H9 (cell line): ENCODE measurements around the gene MEGF10. TPM values are rescaled to one million over a fixed set of nuclear protein-coding genes. Genes with fewer than 3 reads are reported as not detected.

Experiments
- DNase-seq: peaks from one replicate; pipeline ENCODE4 v3.0.0-alpha.2; 2017
- H2AFZ ChIP-seq: one replicate; pipeline ENCODE4 v1.6.1; 2013; ENCODE audit warnings: mild to moderate bottlenecking, low read length, control low read depth, moderate library complexity
- H2AK5ac ChIP-seq: 2 replicates; pipeline ENCODE4 v1.6.1; 2013; ENCODE audit warnings: low read length, control low read depth, mixed read lengths; ENCODE audit not compliant: insufficient read length
- H2BK120ac ChIP-seq: one replicate; pipeline ENCODE4 v1.6.1; 2013; ENCODE audit warnings: low read depth, mild to moderate bottlenecking, low read length, control low read depth, inconsistent platforms; ENCODE audit not compliant: poor library complexity, severe bottlenecking
- H2BK12ac ChIP-seq: 2 replicates; pipeline ENCODE4 v1.6.1; 2013; ENCODE audit warnings: low read length, control low read depth, mixed read lengths, low read depth; ENCODE audit not compliant: insufficient read length
- H2BK15ac ChIP-seq: 2 replicates; pipeline ENCODE4 v1.6.1; 2013; ENCODE audit warnings: low read depth, low read length, control low read depth
- H2BK20ac ChIP-seq: one replicate; pipeline ENCODE4 v1.6.1; 2013; ENCODE audit warnings: low read depth, mild to moderate bottlenecking, low read length, control low read depth, inconsistent platforms; ENCODE audit not compliant: poor library complexity, severe bottlenecking
- H2BK5ac ChIP-seq: 2 replicates; pipeline ENCODE4 v1.6.1; 2013; ENCODE audit warnings: low read length, control low read depth, mixed read lengths; ENCODE audit not compliant: insufficient read length
- H3K14ac ChIP-seq: 2 replicates; pipeline ENCODE4 v1.6.1; 2013; ENCODE audit warnings: low read length, control low read depth; ENCODE audit not compliant: insufficient read depth
- H3K18ac ChIP-seq: 2 replicates; pipeline ENCODE4 v1.6.1; 2013; ENCODE audit warnings: low read depth, mild to moderate bottlenecking, mixed read lengths, low read length, control low read depth; ENCODE audit not compliant: insufficient read length
- H3K23ac ChIP-seq: 2 replicates; pipeline ENCODE4 v1.6.1; 2013; ENCODE audit warnings: low read length, control low read depth, mixed read lengths, low read depth; ENCODE audit not compliant: insufficient read length
- H3K23me2 ChIP-seq: 2 replicates; pipeline ENCODE4 v1.6.1; 2013; ENCODE audit warnings: low read depth, mild to moderate bottlenecking, mixed read lengths, low read length, control low read depth; ENCODE audit not compliant: insufficient read length, poor library complexity, severe bottlenecking
- H3K27ac ChIP-seq: 2 replicates; pipeline ENCODE4 v1.5.1; 2013; ENCODE audit warnings: low read length, control low read depth, mixed read lengths, low read depth; ENCODE audit not compliant: insufficient read length
- H3K27me3 ChIP-seq: 2 replicates; pipeline ENCODE4 v1.6.1; 2013; ENCODE audit warnings: low read length, control low read depth, inconsistent platforms; ENCODE audit not compliant: insufficient read depth
- H3K4ac ChIP-seq: 2 replicates; pipeline ENCODE4 v1.6.1; 2013; ENCODE audit warnings: low read depth, mild to moderate bottlenecking, control low read depth, inconsistent platforms, low read length, moderate library complexity
- H3K4me1 ChIP-seq: 2 replicates; pipeline ENCODE4 v1.6.1; 2013; ENCODE audit warnings: low read length, control low read depth, inconsistent platforms; ENCODE audit not compliant: insufficient read depth
- H3K4me2 ChIP-seq: 2 replicates; pipeline ENCODE4 v1.6.1; 2013; ENCODE audit warnings: low read length, control low read depth, mixed read lengths; ENCODE audit not compliant: insufficient read length, insufficient read depth
- H3K56ac ChIP-seq: 2 replicates; pipeline ENCODE4 v1.6.1; 2013; ENCODE audit warnings: low read depth, mild to moderate bottlenecking, mixed read lengths, low read length, control low read depth; ENCODE audit not compliant: insufficient read length
- H3K79me1 ChIP-seq: 2 replicates; pipeline ENCODE4 v1.6.1; 2013; ENCODE audit warnings: low read depth, mild to moderate bottlenecking, moderate library complexity, low read length, control low read depth, inconsistent platforms; ENCODE audit not compliant: insufficient read depth, poor library complexity, severe bottlenecking
- H3K79me2 ChIP-seq: 2 replicates; pipeline ENCODE4 v1.6.1; 2013; ENCODE audit warnings: low read length, control low read depth, inconsistent platforms; ENCODE audit not compliant: insufficient read depth
- H3K9ac ChIP-seq: 2 replicates; pipeline ENCODE4 v1.6.1; 2013; ENCODE audit warnings: low read length, control low read depth, mixed read lengths; ENCODE audit not compliant: insufficient read length; ENCODE audit errors: extremely low read depth
- H3K9me3 ChIP-seq: one replicate; pipeline ENCODE4 v1.6.1; 2013; ENCODE audit warnings: low read depth, low read length, inconsistent platforms; ENCODE audit not compliant: control insufficient read depth
- H3T11ph ChIP-seq: one replicate; pipeline ENCODE4 v1.6.1; 2013; ENCODE audit warnings: mild to moderate bottlenecking, low read length, control low read depth, inconsistent platforms
- H4K20me1 ChIP-seq: one replicate; pipeline ENCODE4 v1.6.1; 2013; ENCODE audit not compliant: control insufficient read depth, insufficient read length, insufficient read depth
- H4K5ac ChIP-seq: 2 replicates; pipeline ENCODE4 v1.6.1; 2013; ENCODE audit warnings: low read depth, mild to moderate bottlenecking, mixed read lengths, low read length, control low read depth; ENCODE audit not compliant: insufficient read length
- H4K8ac ChIP-seq: replicated peaks from 2 replicates; pipeline ENCODE4 v1.6.1; 2013; ENCODE audit warnings: low read length, control low read depth, mixed read lengths, low read depth; ENCODE audit not compliant: insufficient read length
- H4K91ac ChIP-seq: 2 replicates; pipeline ENCODE4 v1.6.1; 2013; ENCODE audit warnings: low read depth, mild to moderate bottlenecking, moderate library complexity, mixed read lengths, low read length, control low read depth; ENCODE audit not compliant: insufficient read length
- H3K27ac Mint-ChIP-seq, 3 experiments: 2 replicates in 2 of 3; 3 replicates in 1 of 3; pipeline ENCODE4 v1.8.0; 2020 to 2021; ENCODE audit warnings: mixed read lengths in 3 of 3, mild to moderate bottlenecking in 1 of 3, moderate library complexity in 1 of 3
- H3K27me3 Mint-ChIP-seq: 2 replicates; pipeline ENCODE4 v1.8.0; 2021; ENCODE audit warnings: low read depth, mild to moderate bottlenecking, moderate library complexity, mixed read lengths
- H3K36me3 Mint-ChIP-seq, 3 experiments: 2 replicates in 2 of 3; 3 replicates in 1 of 3; pipeline ENCODE4 v1.8.0; 2020 to 2021; ENCODE audit warnings: low read depth in 3 of 3, mixed read lengths in 3 of 3; ENCODE audit not compliant: insufficient read depth in 1 of 3
- H3K4me1 Mint-ChIP-seq, 2 experiments: 2 replicates each; pipeline ENCODE4 v1.8.0; 2020; ENCODE audit warnings: mixed read lengths in 2 of 2
- H3K4me3 Mint-ChIP-seq, 2 experiments: 2 replicates in 1 of 2; 3 replicates in 1 of 2; pipeline ENCODE4 v1.8.0; 2020 to 2021; ENCODE audit warnings: mild to moderate bottlenecking in 2 of 2, mixed read lengths in 2 of 2, moderate library complexity in 1 of 2
- H3K9me3 Mint-ChIP-seq, 2 experiments: 2 replicates in 1 of 2; 3 replicates in 1 of 2; pipeline ENCODE4 v1.8.0; 2020; ENCODE audit warnings: mild to moderate bottlenecking in 2 of 2, mixed read lengths in 2 of 2, moderate library complexity in 1 of 2
- CTCF ChIP-seq: fragments of 200-600 bp; sonication (generic); conservative IDR thresholded peaks from 3 replicates; pipeline ENCODE4 v1.8.0; 2021; ENCODE audit warnings: antibody characterized with exemption, mild to moderate bottlenecking
- WGBS: extraction: QIAGEN DNeasy Blood & Tissue Kit; methylation state at CpG from one replicate; pipeline ENCODE4 v1.1.7; 2013; ENCODE audit warnings: missing lambda C conversion rate, low lambda C conversion rate, mixed read lengths; ENCODE audit not compliant: insufficient read length; ENCODE audit errors: extremely low coverage; 5-methylcytosine and 5-hydroxymethylcytosine counted together
- total RNA-seq: library from RNA; stranded (reverse); gene quantifications from 2 replicates; pipeline ENCODE4 v1.2.1, GENCODE V29; 2021

MEGF10 gene
- total RNA-seq, 1 experiment from 2014 or later, result 36.5 TPM

GRCh38 chr5:127299678-127300077, 9.1 kb downstream of the MEGF10 start:
- Histone ChIP-seq H3K79me2 (peaks cover 2% of the 10 kb centered on the region; the same call in 1 of the 2 replicates), H3K23ac (no peak overlapping the region), H2BK5ac (no peak overlapping the region), H3K4me2 (no peak overlapping the region), H2BK120ac (no peak overlapping the region), H3T11ph (no peak overlapping the region), H3K18ac (no peak overlapping the region), H4K91ac (no peak overlapping the region), H2AK5ac (no peak overlapping the region), H3K9ac (no peak overlapping the region), H3K56ac (no peak overlapping the region), H2BK15ac (no peak overlapping the region), H3K27ac (no peak overlapping the region), H4K8ac (no peak overlapping the region), H3K9me3 (no peaks in the 10 kb centered on the region), H4K20me1 (no peaks in the 10 kb centered on the region), H2AFZ (no peak overlapping the region), H2BK12ac (no peak overlapping the region), H3K23me2 (no peaks in the 10 kb centered on the region), H3K27me3 (no peaks in the 10 kb centered on the region), H2BK20ac (no peak overlapping the region), H4K5ac (no peak overlapping the region), H3K14ac (no peak overlapping the region), H3K4ac (no peak overlapping the region), H3K4me1 (peaks cover 3% of the 10 kb centered on the region; the same call in 1 of the 2 replicates), H3K79me1 (no peaks in the 10 kb centered on the region)
- peak; percentile 41; the same call in 1 of the 3 replicates for TF ChIP-seq CTCF
- Mint-ChIP-seq H3K27me3 (no peaks in the 10 kb centered on the region), H3K4me3 (no peak overlapping the region; a peak in 1 of 5 replicates), H3K4me1 (peaks cover 54 to 55% of the 10 kb centered on the region in 2 experiments), H3K36me3 (peaks cover 0 to 11% (median 7%) of the 10 kb centered on the region in 3 experiments; a peak in 2 of 7 replicates), H3K27ac (peak overlapping the region; percentile 38 to 91 (median 81); a peak in 5 of 7 replicates), H3K9me3 (no peaks in the 10 kb centered on the region)
- DNase-seq, result no peak
- no CpG with 5 or more reads among the region's 2 CpGs for WGBS
